Measurements from ENCODE around the gene ATP8B3. TPM values are rescaled to one million over a fixed set of nuclear protein-coding genes. Genes with fewer than 3 reads are reported as not detected.

Gene ATP8B3
- total RNA-seq, 1 experiment from 2014 or later: 9.6 TPM

- H3T11ph ChIP-seq (ENCODE audit: low read length): no peak overlapping the region
- no peak overlapping the region for H3K27ac ChIP-seq (ENCODE audit: insufficient read length, low read depth, low read length)
- H4K8ac ChIP-seq (replicated peaks; ENCODE audit: insufficient read length, low read depth, low read length): no peak overlapping the region
- H2BK20ac ChIP-seq (ENCODE audit: low read depth, low read length, poor library complexity, severe bottlenecking): no peak overlapping the region
- no peak overlapping the region for H3K14ac ChIP-seq (ENCODE audit: insufficient read depth, low read length)
- Mint-ChIP-seq H3K36me3 (ENCODE audit: insufficient read depth in 1 of 3, low read depth in 3 of 3) (no peaks in the 10 kb centered on the region; a peak in 1 of 7 replicates), H3K4me1 (peaks cover 0 to 40% of the 10 kb centered on the region in 2 experiments; a peak in 3 of 4 replicates), H3K27me3 (ENCODE audit: low read depth) (peaks cover 99% of the 10 kb centered on the region), H3K9me3 (peaks cover 0 to 15% of the 10 kb centered on the region in 2 experiments; a peak in 4 of 5 replicates), H3K4me3 (peak overlapping the region in 1 of 2 experiments; percentile 26; a peak in 1 of 5 replicates), H3K27ac (no peak overlapping the region)
- H2BK12ac ChIP-seq (ENCODE audit: insufficient read length, low read depth, low read length): no peak overlapping the region
- H3K4ac ChIP-seq (ENCODE audit: low read depth, low read length): no peak overlapping the region
- H3K23me2 ChIP-seq (ENCODE audit: insufficient read length, low read depth, low read length, poor library complexity, severe bottlenecking): no peaks in the 10 kb centered on the region
- H4K91ac ChIP-seq (ENCODE audit: insufficient read length, low read depth, low read length): no peak overlapping the region
- H2BK120ac ChIP-seq (ENCODE audit: low read depth, low read length, poor library complexity, severe bottlenecking): no peak overlapping the region
- TF ChIP-seq CTCF (conservative IDR thresholded peaks at IDR 0.05): no peak
- H3K27me3 ChIP-seq (ENCODE audit: insufficient read depth, low read length): peaks cover 82% of the 10 kb centered on the region
- 0 out of 2 replicates have a peak, but pooled peaks cover 4% of the 10 kb centered on the region for H3K4me1 ChIP-seq (ENCODE audit: insufficient read depth, low read length)
- no peak overlapping the region for H3K18ac ChIP-seq (ENCODE audit: insufficient read length, low read depth, low read length)
- no peak overlapping the region for H2BK15ac ChIP-seq (ENCODE audit: low read depth, low read length)
- no peak overlapping the region for H3K9ac ChIP-seq (ENCODE audit: extremely low read depth, insufficient read length, low read length)
- no peaks in the 10 kb centered on the region for H3K79me2 ChIP-seq (ENCODE audit: insufficient read depth, low read length)
- no peaks in the 10 kb centered on the region for H3K79me1 ChIP-seq (ENCODE audit: insufficient read depth, low read depth, low read length, poor library complexity, severe bottlenecking)
- no peak overlapping the region for H3K56ac ChIP-seq (ENCODE audit: insufficient read length, low read depth, low read length)
- WGBS (ENCODE audit: extremely low coverage, insufficient read length, low lambda C conversion rate): no CpG with 5 or more reads among the region's 15 CpGs
- H2BK5ac ChIP-seq (ENCODE audit: insufficient read length, low read length): no peak overlapping the region
- H4K20me1 ChIP-seq (ENCODE audit: control insufficient read depth, insufficient read depth, insufficient read length): peaks cover 4% of the 10 kb centered on the region
- no peak overlapping the region for H4K5ac ChIP-seq (ENCODE audit: insufficient read length, low read depth, low read length)
- no peak overlapping the region for H3K4me2 ChIP-seq (ENCODE audit: insufficient read depth, insufficient read length, low read length)
- no peak for DNase-seq
- H2AK5ac ChIP-seq (ENCODE audit: insufficient read length, low read length): no peak overlapping the region
- no peaks in the 10 kb centered on the region for H3K9me3 ChIP-seq (ENCODE audit: control insufficient read depth, low read depth, low read length)
- H3K23ac ChIP-seq (ENCODE audit: insufficient read length, low read depth, low read length): no peak overlapping the region
- no peak overlapping the region for H2AFZ ChIP-seq (ENCODE audit: low read length)
These were observed 47.3 kb downstream of the ATP8B3 start for GRCh38 chr19:1764729-1765128.

Measured in H9 (cell line).